ENCODE data around the gene CLDN20.

CLDN20 gene

GRCh38 chr6:155317186-155317585 lies 53.4 kb downstream of the CLDN20 start:
- Histone ChIP-seq H3K27ac (ENCODE audit: extremely low read depth, low read depth, low read length) (no peak overlapping the region), H3K9me3 (ENCODE audit: control insufficient read depth, insufficient read depth, low read depth, low read length) (no peaks in the 10 kb centered on the region), H3K4me3 (ENCODE audit: low read depth, low read length) (no peak overlapping the region), H3K36me3 (ENCODE audit: control insufficient read depth in 2 of 2, insufficient read depth in 1 of 2, low read length in 2 of 2) (peaks cover 0 to 5% of the 10 kb centered on the region in 2 experiments; a peak in 1 of 3 replicates), H3K4me1 (ENCODE audit: control insufficient read depth, insufficient read depth, low read length) (no peaks in the 10 kb centered on the region)
- CTCF ChIA-PET = interaction anchor here (0.7 to 3.1 kb wide), 8 partner anchors 10 to 641 kb away, joined by 3 to 22 read pairs (median 6); no protein-coding TSS in a partner anchor
- TF ChIP-seq ZSCAN30 (tag by site-specific recombination; IDR thresholded peaks at IDR 0.05) = no peak
- TF ChIP-seq ZNF830 (tag by site-specific recombination; IDR thresholded peaks at IDR 0.05; ENCODE audit: low read depth) = no peak
- POLR2A ChIA-PET = no interaction called here

- POLR2A ChIA-PET = no interaction called here
- Histone ChIP-seq H3K27ac (ENCODE audit: extremely low read depth, low read depth, low read length) (no peak overlapping the region), H3K9me3 (ENCODE audit: control insufficient read depth, insufficient read depth, low read depth, low read length) (no peaks in the 10 kb centered on the region), H3K4me3 (ENCODE audit: low read depth, low read length) (no peak overlapping the region), H3K4me1 (ENCODE audit: control insufficient read depth, insufficient read depth, low read length) (no peaks in the 10 kb centered on the region), H3K36me3 (ENCODE audit: control insufficient read depth in 2 of 2, insufficient read depth in 1 of 2, low read length in 2 of 2) (no peaks in the 10 kb centered on the region)
- TF ChIP-seq PRDM2 (tag by site-specific recombination; IDR thresholded peaks at IDR 0.05; ENCODE audit: borderline replicate concordance) = no peak
- CTCF ChIA-PET = interaction anchor here (0.6 to 0.7 kb wide), 2 partner anchors 186 to 209 kb away, joined by 3 read pairs; no protein-coding TSS in a partner anchor
These were observed 56.1 kb downstream of the CLDN20 start for GRCh38 chr6:155319902-155320301.

- ChIA-PET POLR2A (no interaction called here), CTCF (interaction anchor here (0.6 kb wide), 2 partner anchors 155 to 1241 kb away, joined by 3 to 4 read pairs; no protein-coding TSS in a partner anchor)
- TF ChIP-seq GLIS1 (tag by site-specific recombination; IDR thresholded peaks at IDR 0.05) (no peak), ZNF555 (tag by site-specific recombination; conservative IDR thresholded peaks at IDR 0.05) (no peak), ZBTB11 (tag by site-specific recombination; conservative IDR thresholded peaks at IDR 0.05; ENCODE audit: low read depth) (no peak)
- Histone ChIP-seq H3K36me3 (ENCODE audit: control insufficient read depth in 2 of 2, insufficient read depth in 1 of 2, low read length in 2 of 2) (no peaks in the 10 kb centered on the region), H3K4me1 (ENCODE audit: control insufficient read depth, insufficient read depth, low read length) (no peaks in the 10 kb centered on the region), H3K9me3 (ENCODE audit: control insufficient read depth, insufficient read depth, low read depth, low read length) (no peaks in the 10 kb centered on the region), H3K27ac (ENCODE audit: extremely low read depth, low read depth, low read length) (no peak overlapping the region), H3K4me3 (ENCODE audit: low read depth, low read length) (no peak overlapping the region)
These were observed 60.4 kb downstream of the CLDN20 start for GRCh38 chr6:155324172-155324571.

GRCh38 chr6:155324993-155325392 lies 61.2 kb downstream of the CLDN20 start:
- Histone ChIP-seq H3K4me1 (ENCODE audit: control insufficient read depth, insufficient read depth, low read length) (no peaks in the 10 kb centered on the region), H3K27ac (ENCODE audit: extremely low read depth, low read depth, low read length) (no peak overlapping the region), H3K36me3 (ENCODE audit: control insufficient read depth in 2 of 2, insufficient read depth in 1 of 2, low read length in 2 of 2) (no peaks in the 10 kb centered on the region), H3K9me3 (ENCODE audit: control insufficient read depth, insufficient read depth, low read depth, low read length) (no peaks in the 10 kb centered on the region), H3K4me3 (ENCODE audit: low read depth, low read length) (no peak overlapping the region)
- TF ChIP-seq ZNF214 (tag by site-specific recombination; IDR thresholded peaks at IDR 0.05; ENCODE audit: borderline replicate concordance) (no peak), KLF10 (tag by site-specific recombination; IDR thresholded peaks at IDR 0.05) (no peak), KLF1 (tag by site-specific recombination; IDR thresholded peaks at IDR 0.05) (no peak), GFI1B (tag by site-specific recombination; IDR thresholded peaks at IDR 0.05) (no peak), ZNF133 (tag by site-specific recombination; IDR thresholded peaks at IDR 0.05) (no peak), ZNF121 (tag by site-specific recombination; IDR thresholded peaks at IDR 0.05) (no peak), AEBP2 (tag by site-specific recombination; IDR thresholded peaks at IDR 0.05; ENCODE audit: borderline replicate concordance) (no peak)
- POLR2A ChIA-PET = no interaction called here
- CTCF ChIA-PET = interaction anchor here (0.6 to 1.0 kb wide), 4 partner anchors 9 to 1240 kb away, joined by 3 to 5 read pairs (median 4); no protein-coding TSS in a partner anchor
